ENCODE results near the gene METTL8. TPM values are rescaled to one million over a fixed set of nuclear protein-coding genes. Genes with fewer than 3 reads are reported as not detected.

METTL8 gene
- total and polyA plus RNA-seq, 2 of the 13 experiments (the other 11 are each of a cell fraction or from before 2014, with no cell fraction given), result 18.6 to 68.2 TPM

DNA sequence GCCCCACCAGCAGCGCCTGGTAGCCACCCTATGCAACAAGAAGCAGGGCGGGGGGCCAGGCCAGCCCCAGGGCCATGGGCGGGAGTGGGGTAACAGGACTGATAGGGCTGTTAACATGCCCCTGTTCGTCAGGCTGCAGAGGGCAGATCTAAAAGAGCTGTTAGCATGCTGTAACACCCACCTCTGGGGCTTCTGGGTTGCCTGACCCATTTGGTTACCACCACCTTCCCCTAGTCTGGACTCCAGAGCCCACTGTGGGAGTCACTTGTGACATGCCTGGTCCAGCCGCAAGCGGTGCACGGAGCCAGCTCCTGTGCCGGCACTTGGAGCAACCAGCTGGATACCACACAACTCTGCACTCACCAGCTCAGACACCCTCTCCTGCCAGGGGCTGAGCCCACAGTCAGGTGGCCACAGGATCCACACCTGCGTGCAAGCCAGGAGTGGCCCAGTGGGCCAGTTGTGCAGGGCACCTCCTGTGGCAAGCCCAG is 2.1 kb downstream of the METTL8 start:
- in situ Hi-C loops (cut with HindIII; ENCODE audit: extremely low pct_ligation_motif_present, low pct_unique_long_range_greater_than_20kb), result no loop called here
- Histone ChIP-seq H3K79me2 (ENCODE audit: insufficient read depth, low read length) (peaks cover 76% of the 10 kb centered on the region), H3K36me3 (replicated peaks in 1 of 2; ENCODE audit: control insufficient read depth in 1 of 2, insufficient read depth in 2 of 2, low read length in 2 of 2) (no peaks in the 10 kb centered on the region; a peak in 1 of 5 replicates), H3K4me2 (ENCODE audit: low read depth, low read length) (peak overlapping the region; percentile 99), H3K4me1 (ENCODE audit: insufficient read depth, low read length) (peaks cover 62% of the 10 kb centered on the region), H3K27ac (ENCODE audit: extremely low read length, insufficient read depth, low read length) (peak overlapping the region; percentile 87), H3K27me3 (ENCODE audit: control insufficient read depth in 1 of 2, insufficient read depth in 2 of 2, low read length in 2 of 2) (no peaks in the 10 kb centered on the region; a peak in 1 of 5 replicates), H4K20me1 (ENCODE audit: insufficient read depth, low read length) (no peaks in the 10 kb centered on the region), H3K4me3 (replicated peaks in 1 of 3; ENCODE audit: insufficient read depth in 1 of 3, low read depth in 2 of 3, low read length in 3 of 3) (peak overlapping the region in 1 of 3 experiments; percentile 90; a peak in 1 of 6 replicates), H3K9me3 (ENCODE audit: low read length) (no peaks in the 10 kb centered on the region), H2AFZ (ENCODE audit: low read length) (no peak overlapping the region), H3K9ac (ENCODE audit: insufficient read depth, low read depth, low read length) (peak overlapping the region; percentile 97; the same call in 1 of the 2 replicates)
- POLR2A ChIA-PET, result interaction anchor here (0.8 to 4.2 kb wide), 5 partner anchors 15 to 503 kb away, joined by 3 to 21 read pairs (median 4); partner anchors contain the start of gene GORASP2
- no peak for ATAC-seq
- intact Hi-C loops (cut with micrococcal nuclease; ENCODE audit: unreplicated experiment), result loop anchor here (5.0 kb wide), 1 partner anchor 269 kb away; the partner anchor contains the start of gene TLK1
- no TSS peak for BruUV-seq (replicated peaks)
- no peak for DNase-seq (ENCODE audit: low spot score)
- 92% methylated on average over 9 of the region's 9 CpGs for WGBS (ENCODE audit: low lambda C conversion rate)
- CTCF ChIA-PET (ENCODE audit: low intra/inter-chr PET ratio, low total read pairs), result no interaction called here
- FAIRE-seq, result no peak
- TF ChIP-seq CHCHD3 (CRISPR knock-in tag; IDR thresholded peaks at IDR 0.05) (no peak), SOX6 (IDR thresholded peaks at IDR 0.05) (no peak), SOX6 (CRISPR knock-in tag; IDR thresholded peaks at IDR 0.05) (0 out of 2 replicates have a peak, but pooled peaks have one; percentile 28), KDM5A (IDR thresholded peaks at IDR 0.05; ENCODE audit: borderline replicate concordance, low read length) (no peak), ZNF296 (CRISPR knock-in tag; conservative IDR thresholded peaks at IDR 0.05) (no peak), NFE2L1 (CRISPR knock-in tag; IDR thresholded peaks at IDR 0.05; ENCODE audit: borderline replicate concordance) (peak; percentile 24; the same call in 1 of the 2 replicates), GZF1 (CRISPR knock-in tag; IDR thresholded peaks at IDR 0.05) (no peak), STAT5B (CRISPR knock-in tag; IDR thresholded peaks at IDR 0.05) (no peak), KLF9 (CRISPR knock-in tag; IDR thresholded peaks at IDR 0.05; ENCODE audit: low read depth) (no peak), BCL6 (CRISPR knock-in tag; IDR thresholded peaks at IDR 0.05) (no peak), ZSCAN22 (CRISPR knock-in tag; IDR thresholded peaks at IDR 0.05) (no peak), TAF15 (IDR thresholded peaks at IDR 0.05; ENCODE audit: low read depth, low read length, poor library complexity, severe bottlenecking) (peak; percentile 43), KAT2B (IDR thresholded peaks at IDR 0.05; ENCODE audit: borderline replicate concordance, low read depth, low read length) (no peak)
- TF ChIP-seq, protein P1, sequence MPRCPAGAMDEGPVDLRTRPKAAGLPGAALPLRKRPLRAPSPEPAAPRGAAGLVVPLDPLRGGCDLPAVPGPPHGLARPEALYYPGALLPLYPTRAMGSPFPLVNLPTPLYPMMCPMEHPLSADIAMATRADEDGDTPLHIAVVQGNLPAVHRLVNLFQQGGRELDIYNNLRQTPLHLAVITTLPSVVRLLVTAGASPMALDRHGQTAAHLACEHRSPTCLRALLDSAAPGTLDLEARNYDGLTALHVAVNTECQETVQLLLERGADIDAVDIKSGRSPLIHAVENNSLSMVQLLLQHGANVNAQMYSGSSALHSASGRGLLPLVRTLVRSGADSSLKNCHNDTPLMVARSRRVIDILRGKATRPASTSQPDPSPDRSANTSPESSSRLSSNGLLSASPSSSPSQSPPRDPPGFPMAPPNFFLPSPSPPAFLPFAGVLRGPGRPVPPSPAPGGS (CRISPR knock-in tag; IDR thresholded peaks at IDR 0.05), result no peak
- TF ChIP-seq, protein P2, sequence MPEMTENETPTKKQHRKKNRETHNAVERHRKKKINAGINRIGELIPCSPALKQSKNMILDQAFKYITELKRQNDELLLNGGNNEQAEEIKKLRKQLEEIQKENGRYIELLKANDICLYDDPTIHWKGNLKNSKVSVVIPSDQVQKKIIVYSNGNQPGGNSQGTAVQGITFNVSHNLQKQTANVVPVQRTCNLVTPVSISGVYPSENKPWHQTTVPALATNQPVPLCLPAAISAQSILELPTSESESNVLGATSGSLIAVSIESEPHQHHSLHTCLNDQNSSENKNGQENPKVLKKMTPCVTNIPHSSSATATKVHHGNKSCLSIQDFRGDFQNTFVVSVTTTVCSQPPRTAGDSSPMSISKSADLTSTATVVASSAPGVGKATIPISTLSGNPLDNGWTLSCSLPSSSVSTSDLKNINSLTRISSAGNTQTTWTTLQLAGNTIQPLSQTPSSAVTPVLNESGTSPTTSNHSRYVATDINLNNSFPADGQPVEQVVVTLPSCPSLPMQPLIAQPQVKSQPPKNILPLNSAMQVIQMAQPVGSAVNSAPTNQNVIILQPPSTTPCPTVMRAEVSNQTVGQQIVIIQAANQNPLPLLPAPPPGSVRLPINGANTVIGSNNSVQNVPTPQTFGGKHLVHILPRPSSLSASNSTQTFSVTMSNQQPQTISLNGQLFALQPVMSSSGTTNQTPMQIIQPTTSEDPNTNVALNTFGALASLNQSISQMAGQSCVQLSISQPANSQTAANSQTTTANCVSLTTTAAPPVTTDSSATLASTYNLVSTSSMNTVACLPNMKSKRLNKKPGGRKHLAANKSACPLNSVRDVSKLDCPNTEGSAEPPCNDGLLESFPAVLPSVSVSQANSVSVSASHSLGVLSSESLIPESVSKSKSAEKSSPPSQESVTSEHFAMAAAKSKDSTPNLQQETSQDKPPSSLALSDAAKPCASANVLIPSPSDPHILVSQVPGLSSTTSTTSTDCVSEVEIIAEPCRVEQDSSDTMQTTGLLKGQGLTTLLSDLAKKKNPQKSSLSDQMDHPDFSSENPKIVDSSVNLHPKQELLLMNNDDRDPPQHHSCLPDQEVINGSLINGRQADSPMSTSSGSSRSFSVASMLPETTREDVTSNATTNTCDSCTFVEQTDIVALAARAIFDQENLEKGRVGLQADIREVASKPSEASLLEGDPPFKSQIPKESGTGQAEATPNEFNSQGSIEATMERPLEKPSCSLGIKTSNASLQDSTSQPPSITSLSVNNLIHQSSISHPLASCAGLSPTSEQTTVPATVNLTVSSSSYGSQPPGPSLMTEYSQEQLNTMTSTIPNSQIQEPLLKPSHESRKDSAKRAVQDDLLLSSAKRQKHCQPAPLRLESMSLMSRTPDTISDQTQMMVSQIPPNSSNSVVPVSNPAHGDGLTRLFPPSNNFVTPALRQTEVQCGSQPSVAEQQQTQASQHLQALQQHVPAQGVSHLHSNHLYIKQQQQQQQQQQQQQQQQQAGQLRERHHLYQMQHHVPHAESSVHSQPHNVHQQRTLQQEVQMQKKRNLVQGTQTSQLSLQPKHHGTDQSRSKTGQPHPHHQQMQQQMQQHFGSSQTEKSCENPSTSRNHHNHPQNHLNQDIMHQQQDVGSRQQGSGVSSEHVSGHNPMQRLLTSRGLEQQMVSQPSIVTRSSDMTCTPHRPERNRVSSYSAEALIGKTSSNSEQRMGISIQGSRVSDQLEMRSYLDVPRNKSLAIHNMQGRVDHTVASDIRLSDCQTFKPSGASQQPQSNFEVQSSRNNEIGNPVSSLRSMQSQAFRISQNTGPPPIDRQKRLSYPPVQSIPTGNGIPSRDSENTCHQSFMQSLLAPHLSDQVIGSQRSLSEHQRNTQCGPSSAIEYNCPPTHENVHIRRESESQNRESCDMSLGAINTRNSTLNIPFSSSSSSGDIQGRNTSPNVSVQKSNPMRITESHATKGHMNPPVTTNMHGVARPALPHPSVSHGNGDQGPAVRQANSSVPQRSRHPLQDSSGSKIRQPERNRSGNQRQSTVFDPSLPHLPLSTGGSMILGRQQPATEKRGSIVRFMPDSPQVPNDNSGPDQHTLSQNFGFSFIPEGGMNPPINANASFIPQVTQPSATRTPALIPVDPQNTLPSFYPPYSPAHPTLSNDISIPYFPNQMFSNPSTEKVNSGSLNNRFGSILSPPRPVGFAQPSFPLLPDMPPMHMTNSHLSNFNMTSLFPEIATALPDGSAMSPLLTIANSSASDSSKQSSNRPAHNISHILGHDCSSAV (CRISPR knock-in tag; IDR thresholded peaks at IDR 0.05; ENCODE audit: borderline replicate concordance), result no peak
- TF ChIP-seq, protein P3, sequence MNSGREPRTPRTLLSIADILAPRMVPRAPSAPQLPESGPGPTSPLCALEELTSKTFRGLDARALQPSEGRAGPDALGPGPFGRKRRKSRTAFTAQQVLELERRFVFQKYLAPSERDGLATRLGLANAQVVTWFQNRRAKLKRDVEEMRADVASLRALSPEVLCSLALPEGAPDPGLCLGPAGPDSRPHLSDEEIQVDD (CRISPR knock-in tag; IDR thresholded peaks at IDR 0.05; ENCODE audit: borderline replicate concordance), result no peak

All from HepG2 (cell line).